HAP-1 (cell line): ENCODE measurements around the gene LYPD4.

Source experiments
- DNase-seq, 2 experiments: peaks; one replicate each; pipeline ENCODE4 v3.0.0-alpha.2; 2016 to 2020; ENCODE audit warnings: low spot score in 2 of 2
- H3K27me3 ChIP-seq: fragments of 250-450 bp; sonication (Bioruptor Pico); 2 replicates; pipeline ENCODE4 v1.5.1; 2020; ENCODE audit warnings: low read depth, mild to moderate bottlenecking, moderate library complexity
- H3K36me3 ChIP-seq: fragments of 250-450 bp; sonication (Bioruptor Pico); replicated peaks from 2 replicates; pipeline ENCODE4 v1.5.1; 2020; ENCODE audit warnings: mild to moderate bottlenecking
- H3K4me1 ChIP-seq: fragments of 250-450 bp; sonication (Bioruptor Pico); 2 replicates; pipeline ENCODE4 v1.5.1; 2020; ENCODE audit warnings: mild to moderate bottlenecking
- H3K4me3 ChIP-seq: fragments of 250-450 bp; sonication (Bioruptor Pico); 2 replicates; pipeline ENCODE4 v1.5.1; 2020; ENCODE audit warnings: mild to moderate bottlenecking, moderate library complexity
- H3K9me3 ChIP-seq: fragments of 250-450 bp; sonication (Bioruptor Pico); 2 replicates; pipeline ENCODE4 v1.5.1; 2020; ENCODE audit warnings: mild to moderate bottlenecking, moderate library complexity
- in situ Hi-C: fragments of 300-500 bp; cut with MboI; formaldehyde crosslinking; loops from 3 replicates; pipeline ENCODE4 v1.14.3; 2020; ENCODE audit warnings: low sequenced_read_pairs, inconsistent platforms, mixed read lengths

LYPD4 gene

DNA sequence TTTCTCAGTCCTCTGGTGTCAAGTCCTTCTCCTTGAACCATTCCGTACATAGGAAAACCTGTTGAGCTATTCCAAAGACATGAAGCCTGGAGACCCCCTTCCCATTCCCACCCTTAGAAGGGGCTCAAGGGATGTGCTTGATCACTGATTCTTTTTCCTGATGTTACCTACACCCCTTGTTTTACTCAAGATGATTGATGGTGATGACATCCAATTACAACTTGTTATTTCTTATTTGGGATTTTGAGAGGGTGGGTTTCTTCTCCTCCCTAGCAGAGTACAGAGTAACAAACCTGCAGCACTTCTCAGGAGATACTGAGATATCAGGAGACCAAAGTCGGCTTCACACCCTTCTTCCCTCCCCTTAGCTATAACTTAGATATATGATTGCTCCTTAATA is 8.9 kb upstream of the LYPD4 start:
- Histone ChIP-seq H3K9me3 (no peaks in the 10 kb centered on the region), H3K27me3 (peaks cover 45% of the 10 kb centered on the region), H3K36me3 (no peaks in the 10 kb centered on the region), H3K4me3 (no peak overlapping the region), H3K4me1 (no peaks in the 10 kb centered on the region)
- in situ Hi-C loops: no loop called here
- DNase-seq: no peak

DNA sequence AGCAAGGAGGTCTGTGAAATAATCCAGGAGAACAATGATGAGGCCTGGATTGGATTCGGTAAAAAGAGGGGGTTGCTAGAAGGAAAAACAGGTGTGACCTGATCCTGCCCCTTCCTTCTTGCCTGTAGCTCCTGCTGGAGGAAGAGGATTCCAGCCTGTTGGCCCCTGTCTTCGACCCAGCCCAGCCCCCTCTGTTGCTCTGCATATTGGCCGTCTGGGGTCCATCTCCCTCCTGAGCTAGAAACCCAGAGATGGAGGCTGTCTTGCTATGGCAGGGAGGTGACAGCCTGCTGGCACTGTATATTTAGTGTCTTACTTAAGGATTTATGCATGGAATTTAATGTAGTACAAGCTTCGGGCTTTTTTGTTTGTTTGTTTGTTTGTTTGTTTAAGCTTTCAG is 7.0 kb upstream of the LYPD4 start:
- H3K27me3 ChIP-seq: peaks cover 41% of the 10 kb centered on the region
- in situ Hi-C loops: no loop called here
- H3K4me3 ChIP-seq: no peak overlapping the region
- H3K36me3 ChIP-seq: no peaks in the 10 kb centered on the region
- no peaks in the 10 kb centered on the region for H3K4me1 ChIP-seq
- DNase-seq: no peak
- H3K9me3 ChIP-seq: no peaks in the 10 kb centered on the region

DNA sequence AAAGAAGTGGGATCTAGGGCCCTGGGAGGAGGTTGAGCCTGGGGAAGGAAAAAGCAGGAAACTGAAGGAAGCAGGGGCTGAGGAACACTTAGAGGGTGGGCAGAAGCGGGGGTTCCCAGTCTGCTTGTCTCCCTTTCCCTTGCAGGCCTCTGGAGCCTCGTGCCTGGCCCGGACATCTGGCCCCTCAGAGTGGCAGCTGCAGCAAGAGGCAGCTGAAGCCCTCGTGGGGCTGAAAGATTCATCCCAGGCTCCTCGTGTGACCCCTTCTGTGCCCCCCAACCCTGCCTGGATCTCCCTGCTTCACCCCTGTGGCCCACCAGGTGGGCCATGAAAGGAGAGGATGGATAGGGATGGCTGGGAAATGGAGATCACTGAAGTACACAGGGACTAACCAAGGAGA is 5.9 kb upstream of the LYPD4 start:
- Histone ChIP-seq H3K27me3 (peaks cover 39% of the 10 kb centered on the region), H3K36me3 (no peaks in the 10 kb centered on the region), H3K4me3 (no peak overlapping the region), H3K4me1 (no peaks in the 10 kb centered on the region), H3K9me3 (no peaks in the 10 kb centered on the region)
- DNase-seq: no peak
- in situ Hi-C loops: no loop called here

DNA sequence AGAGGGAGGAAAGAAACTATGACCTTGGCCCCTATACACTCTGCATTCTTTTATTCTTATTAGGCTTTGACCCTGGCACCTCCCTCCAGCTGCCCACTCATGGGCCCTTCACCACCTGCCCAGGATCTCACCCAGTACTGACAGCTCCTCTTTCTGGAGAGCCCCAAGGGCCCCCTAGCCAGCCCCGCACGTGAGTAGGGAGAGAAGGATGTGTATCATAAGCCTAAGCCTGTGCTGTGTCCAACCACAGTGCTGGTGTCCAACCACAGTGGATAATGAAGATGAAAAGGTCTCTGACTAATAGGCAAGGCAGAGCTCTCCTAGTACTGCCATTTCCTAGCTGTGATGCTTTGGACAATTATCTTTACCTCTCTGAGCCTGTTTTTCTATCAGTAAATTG is 4.6 kb upstream of the LYPD4 start:
- no peak for DNase-seq
- in situ Hi-C loops: no loop called here
- H3K4me1 ChIP-seq: no peaks in the 10 kb centered on the region
- H3K36me3 ChIP-seq: no peaks in the 10 kb centered on the region
- H3K9me3 ChIP-seq: no peaks in the 10 kb centered on the region
- peaks cover 32% of the 10 kb centered on the region for H3K27me3 ChIP-seq
- H3K4me3 ChIP-seq: no peak overlapping the region

DNA sequence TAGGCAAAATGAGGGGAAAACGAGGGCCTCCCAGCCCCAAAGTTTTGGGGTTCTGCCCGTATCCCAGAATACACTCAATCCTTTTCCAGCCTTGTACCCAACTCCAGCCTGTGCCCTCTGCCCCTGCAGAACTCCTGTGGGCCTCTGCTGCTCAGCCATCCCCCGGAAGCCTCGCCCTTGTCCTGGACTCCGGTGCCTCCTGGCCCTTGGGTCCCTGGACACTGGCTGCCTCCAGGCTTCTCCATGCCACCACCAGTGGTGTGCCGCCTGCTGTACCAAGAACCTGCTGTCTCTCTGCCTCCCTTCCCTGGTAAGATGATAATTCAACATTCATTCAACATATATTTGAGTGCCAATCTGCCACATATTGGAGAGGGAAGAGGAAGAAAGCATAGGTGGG is 4.2 kb upstream of the LYPD4 start:
- peaks cover 29% of the 10 kb centered on the region for H3K27me3 ChIP-seq
- in situ Hi-C loops: no loop called here

DNA sequence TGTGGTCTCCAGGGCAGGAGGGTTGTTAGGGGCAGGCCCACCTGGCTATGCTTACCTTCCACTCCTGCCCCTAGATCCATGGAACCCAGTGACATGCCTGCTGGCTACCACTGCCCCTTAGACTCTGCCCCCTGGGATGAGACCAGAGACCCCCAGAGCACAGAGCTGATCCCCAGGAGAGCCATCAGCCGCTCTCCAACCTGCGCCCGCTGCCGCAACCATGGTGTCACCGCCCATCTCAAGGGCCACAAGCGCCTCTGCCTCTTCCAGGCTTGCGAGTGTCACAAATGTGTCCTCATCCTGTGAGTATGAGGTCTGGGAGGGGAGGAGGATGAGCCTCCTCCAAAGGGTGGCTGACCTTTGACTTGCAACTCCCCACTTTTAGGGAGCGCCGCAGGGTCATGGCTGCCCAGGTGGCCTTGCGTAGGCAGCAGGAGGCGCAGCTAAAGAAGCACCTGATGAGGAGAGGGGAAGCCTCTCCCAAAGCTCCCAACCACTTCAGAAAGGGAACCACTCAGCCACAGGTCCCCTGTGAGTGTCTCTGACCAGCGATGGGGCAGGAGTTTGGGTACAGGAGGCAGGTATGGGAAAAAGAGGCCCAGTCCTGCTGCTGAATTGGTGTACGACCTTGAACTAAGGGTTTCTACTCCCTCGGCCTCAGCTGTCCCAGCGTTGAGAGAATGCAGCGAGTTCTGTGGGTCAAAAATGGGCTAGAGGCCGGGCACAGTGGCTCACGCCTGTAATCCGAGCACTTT is 3.0 kb upstream of the LYPD4 start:
- H3K36me3 ChIP-seq: no peaks in the 10 kb centered on the region
- peaks cover 18% of the 10 kb centered on the region for H3K27me3 ChIP-seq

More for the DNA sequence above, 4.2 kb upstream of the LYPD4 start:
- Histone ChIP-seq H3K36me3 (no peaks in the 10 kb centered on the region), H3K4me3 (no peak overlapping the region), H3K9me3 (no peaks in the 10 kb centered on the region), H3K4me1 (no peaks in the 10 kb centered on the region)
- no peak for DNase-seq

DNA sequence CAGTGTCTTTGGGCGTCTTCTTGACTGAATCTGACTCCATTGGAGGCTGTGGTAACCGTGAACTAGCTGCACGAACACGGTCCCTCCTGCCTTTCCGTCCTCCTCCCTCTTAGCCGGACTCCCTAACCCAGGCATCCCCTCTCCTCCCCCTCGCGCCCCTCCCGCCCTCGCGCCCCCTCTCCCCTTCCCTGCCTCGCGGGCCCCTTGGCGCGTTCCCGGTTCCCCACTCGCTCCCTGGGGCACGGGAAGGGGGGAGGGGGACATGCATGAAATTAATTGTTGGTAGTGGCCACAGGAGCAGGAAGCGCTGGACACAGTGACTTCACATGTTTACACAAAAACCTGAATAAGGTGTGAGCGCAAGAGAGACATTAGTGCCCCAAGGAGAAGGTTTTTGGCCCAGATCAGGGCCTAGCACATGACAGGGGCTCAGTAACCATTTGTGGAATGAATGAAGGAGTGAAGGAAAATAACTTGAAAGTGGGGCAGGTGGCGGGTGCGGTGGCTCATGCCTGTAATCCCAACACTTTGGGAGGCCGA is 638 bp upstream of the LYPD4 start:
- no peak for DNase-seq
- no peaks in the 10 kb centered on the region for H3K9me3 ChIP-seq
- H3K36me3 ChIP-seq: no peaks in the 10 kb centered on the region
- H3K4me3 ChIP-seq: no peak overlapping the region
- no peaks in the 10 kb centered on the region for H3K4me1 ChIP-seq
- H3K27me3 ChIP-seq: peaks cover 13% of the 10 kb centered on the region
- in situ Hi-C loops: no loop called here

More for the DNA sequence above, 3.0 kb upstream of the LYPD4 start:
- Histone ChIP-seq H3K4me1 (no peaks in the 10 kb centered on the region), H3K9me3 (no peaks in the 10 kb centered on the region), H3K4me3 (no peak overlapping the region)
- in situ Hi-C loops: no loop called here
- no peak for DNase-seq

DNA sequence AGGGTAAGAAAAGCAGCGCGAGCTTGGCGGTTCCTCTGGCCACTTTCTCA is 343 bp upstream of the LYPD4 start, which contains the start of gene DMRTC2:
DMRTC2 (plus strand) TSS at position 42 of the 50 bp plus-strand sequence. CDS start 2,387 bp downstream, outside the sequence.
- Histone ChIP-seq H3K4me1 (no peaks in the 10 kb centered on the region), H3K4me3 (no peak within 1 kb of the TSS), H3K27me3 (peaks cover 15% of the 10 kb centered on the region), H3K36me3 (no peaks in the 10 kb centered on the region), H3K9me3 (no peaks in the 10 kb centered on the region)
- in situ Hi-C loops: no loop called here
- no peak for DNase-seq

DNA sequence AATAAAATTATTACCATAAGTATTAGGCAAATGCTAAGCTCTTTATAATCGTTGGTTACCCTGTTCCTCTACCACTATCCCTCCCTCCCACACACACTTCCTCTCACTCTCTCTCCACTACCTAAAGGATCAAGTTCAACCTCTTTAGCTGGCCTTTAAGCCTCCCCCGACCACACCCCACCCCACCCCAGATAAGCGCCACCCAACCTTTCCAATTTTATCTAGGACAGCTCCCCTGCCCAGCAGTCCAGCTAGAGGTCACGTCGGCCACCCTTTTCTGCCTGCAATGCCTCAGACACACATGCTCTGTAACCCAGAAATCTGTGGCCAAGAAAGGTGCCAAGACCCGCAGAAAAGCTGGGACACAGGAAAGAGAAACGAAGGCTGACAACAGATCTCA is 1.1 kb downstream of the LYPD4 start:
- no peak for DNase-seq
- in situ Hi-C loops: no loop called here
- no peaks in the 10 kb centered on the region for H3K9me3 ChIP-seq

DNA sequence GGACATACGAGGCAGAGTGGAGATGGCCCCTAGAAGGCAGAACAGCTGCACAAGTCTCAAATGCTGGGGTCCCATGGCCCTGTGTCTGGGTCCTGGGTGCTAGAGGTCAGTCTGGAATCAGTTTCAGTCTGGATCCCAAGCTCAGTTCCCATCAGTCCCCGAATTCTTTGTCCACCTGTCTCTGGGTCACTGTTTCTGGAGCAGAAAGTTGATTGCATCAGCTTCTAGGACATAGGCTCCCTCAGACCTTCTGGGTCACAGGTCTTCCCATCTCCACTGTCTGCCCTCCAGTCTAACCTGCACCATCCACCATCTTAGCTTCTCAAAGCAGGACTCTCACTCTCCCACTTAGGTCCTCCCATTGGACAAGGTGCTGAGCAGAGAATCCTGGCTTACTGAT is 5.3 kb downstream of the LYPD4 start:
- no peak for DNase-seq
- no peaks in the 10 kb centered on the region for H3K36me3 ChIP-seq
- no peaks in the 10 kb centered on the region for H3K4me1 ChIP-seq
- in situ Hi-C loops: no loop called here
- H3K4me3 ChIP-seq: no peak overlapping the region
- H3K27me3 ChIP-seq: peaks cover 21% of the 10 kb centered on the region
- no peaks in the 10 kb centered on the region for H3K9me3 ChIP-seq

More for the DNA sequence above, 1.1 kb downstream of the LYPD4 start:
- Histone ChIP-seq H3K4me1 (no peaks in the 10 kb centered on the region), H3K27me3 (peaks cover 16% of the 10 kb centered on the region), H3K36me3 (no peaks in the 10 kb centered on the region), H3K4me3 (no peak overlapping the region)

DNA sequence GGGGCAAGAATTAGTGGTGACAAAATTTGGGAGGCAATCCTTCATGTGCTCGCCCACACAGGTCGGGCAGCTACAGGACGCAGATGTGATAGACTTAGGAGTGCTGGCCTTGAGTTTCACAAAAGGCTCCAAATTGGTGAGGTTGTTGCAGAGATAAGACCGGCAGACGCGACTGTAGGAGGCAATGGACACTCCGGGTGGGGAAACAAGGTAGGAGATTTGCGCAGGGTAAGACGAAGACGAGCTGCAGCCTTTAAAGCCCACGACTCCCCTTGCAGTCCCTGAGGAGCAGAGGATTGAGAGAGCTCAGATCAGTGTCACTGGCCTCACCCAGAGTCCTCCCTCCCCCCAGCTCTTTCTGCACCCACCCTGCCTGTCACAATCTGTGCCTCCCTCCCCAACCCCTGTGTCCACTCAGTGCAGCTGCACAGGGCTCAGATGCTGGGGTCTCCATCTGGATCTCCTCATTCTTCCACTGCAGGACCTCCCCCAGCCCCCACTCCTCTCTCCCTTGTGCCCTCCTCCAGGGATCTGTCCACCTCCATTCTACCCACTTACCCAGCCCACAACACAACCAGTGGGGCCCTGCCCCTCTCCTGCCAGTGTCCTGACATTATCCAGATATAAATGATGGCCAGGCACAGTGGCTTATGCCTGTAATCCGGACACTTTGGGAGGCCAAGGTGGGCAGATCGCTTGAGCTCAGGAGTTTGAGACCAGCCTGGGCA is 6.3 kb downstream of the LYPD4 start:
- H3K4me3 ChIP-seq: no peak overlapping the region
- H3K9me3 ChIP-seq: no peaks in the 10 kb centered on the region
- H3K27me3 ChIP-seq: peaks cover 22% of the 10 kb centered on the region
- DNase-seq: no peak
- in situ Hi-C loops: no loop called here
- H3K36me3 ChIP-seq: no peaks in the 10 kb centered on the region
- no peaks in the 10 kb centered on the region for H3K4me1 ChIP-seq

DNA sequence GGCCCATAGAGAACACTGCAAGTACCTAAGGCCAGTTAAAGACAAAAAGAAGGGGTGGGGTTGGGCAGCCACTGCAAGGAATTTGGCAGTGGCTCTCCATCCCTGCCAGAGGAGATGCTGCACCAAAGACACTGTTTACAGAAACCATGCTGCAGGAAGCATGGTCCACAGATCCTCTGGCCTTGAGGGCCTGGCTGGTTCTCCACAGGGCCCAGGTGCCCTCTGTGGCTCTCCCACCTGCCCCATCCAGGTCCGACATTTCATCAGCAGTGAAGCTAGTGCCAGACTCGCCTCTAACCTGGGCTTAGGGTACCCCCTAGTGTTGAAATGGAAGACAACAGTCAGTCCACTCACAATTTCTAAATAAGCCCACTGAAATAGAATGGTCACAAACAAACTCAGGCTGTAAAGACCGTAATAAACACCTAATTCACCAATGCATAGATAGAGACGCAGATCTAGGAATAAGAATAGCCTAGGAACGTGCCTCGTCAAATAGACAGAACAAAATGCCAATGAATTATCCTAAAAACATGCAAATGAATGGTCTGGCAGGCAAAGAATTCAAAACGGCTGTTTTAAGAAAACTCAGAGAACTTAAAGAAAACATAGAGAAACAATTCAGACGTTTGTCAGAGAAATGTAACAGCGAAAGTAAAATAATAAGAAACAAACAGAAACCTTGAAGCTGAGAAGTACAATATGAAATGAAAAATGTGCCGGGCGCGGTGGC is 23.3 kb downstream of the LYPD4 start:
- DNase-seq: peak; percentile 18 to 60

DNA sequence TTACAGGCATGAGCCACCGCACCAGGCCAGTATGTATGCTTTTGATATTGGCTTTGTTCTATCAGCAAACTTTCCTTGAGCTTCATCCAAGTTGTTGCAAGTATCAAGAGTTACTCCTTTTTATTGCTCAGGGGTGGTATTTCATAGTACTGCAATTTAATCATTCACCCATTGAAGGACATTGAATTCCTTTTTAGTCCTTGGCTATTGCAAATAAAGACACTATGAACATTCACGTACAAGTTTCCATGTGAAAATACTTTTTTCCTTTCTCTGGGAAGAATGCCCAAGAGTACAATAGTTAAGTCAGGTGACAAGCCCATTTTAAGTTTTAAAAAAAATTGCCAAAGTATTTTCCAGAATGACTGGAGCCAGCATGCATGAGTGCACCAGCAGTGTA is 27.7 kb downstream of the LYPD4 start:
- Histone ChIP-seq H3K4me1 (no peaks in the 10 kb centered on the region), H3K36me3 (no peaks in the 10 kb centered on the region), H3K27me3 (peaks cover 13% of the 10 kb centered on the region), H3K4me3 (no peak overlapping the region), H3K9me3 (no peaks in the 10 kb centered on the region)
- in situ Hi-C loops: no loop called here
- DNase-seq: no peak

More for the DNA sequence above, 23.3 kb downstream of the LYPD4 start:
- Histone ChIP-seq H3K4me3 (no peak overlapping the region), H3K4me1 (no peaks in the 10 kb centered on the region), H3K27me3 (peaks cover 24% of the 10 kb centered on the region), H3K36me3 (no peaks in the 10 kb centered on the region), H3K9me3 (no peaks in the 10 kb centered on the region)
- in situ Hi-C loops: no loop called here

DNA sequence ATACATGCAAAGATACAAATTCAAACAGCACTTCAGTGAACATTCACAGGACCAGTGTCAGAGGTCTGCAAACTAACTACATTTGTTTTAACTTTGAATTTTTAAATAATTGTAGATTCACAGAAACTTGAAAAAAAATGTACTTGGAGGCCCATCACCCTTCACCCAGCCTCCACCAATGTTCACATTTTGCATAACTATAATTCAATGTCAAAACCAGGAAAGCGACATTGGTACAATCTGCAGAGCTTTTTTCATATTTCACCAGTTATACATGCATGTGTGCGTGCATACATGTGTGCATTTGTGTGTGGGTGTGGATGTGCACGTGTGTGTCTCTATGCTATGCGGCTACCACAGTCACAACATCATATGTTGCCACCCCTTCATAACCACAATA is 29.2 kb downstream of the LYPD4 start:
- Histone ChIP-seq H3K4me3 (no peak overlapping the region), H3K36me3 (no peaks in the 10 kb centered on the region), H3K4me1 (no peaks in the 10 kb centered on the region), H3K27me3 (peaks cover 6% of the 10 kb centered on the region), H3K9me3 (no peaks in the 10 kb centered on the region)
- DNase-seq: no peak
- in situ Hi-C loops: no loop called here
